ENCODE data around the gene CCR5AS.

Gene CCR5AS

GRCh38 chr3:46353647-46354410 is 53.0 kb downstream of the CCR5AS start, which contains the start of gene CCR2:
Gene CCR2 (plus strand): TSS chr3:46354111. CDS start chr3:46357528, 3,417 bp downstream.
- peaks cover 71 to 99% of the 10 kb centered on the region in 2 donors for H3K4me1 ChIP-seq (ENCODE audit: control insufficient read depth in 1 of 2, insufficient read depth in 2 of 2, low read length in 2 of 2)
- WGBS (ENCODE audit: insufficient coverage) = 0% methylated on average over 2 of the region's 7 CpGs
- H4K20me1 ChIP-seq (ENCODE audit: insufficient read depth, low read length) = peaks cover 9% of the 10 kb centered on the region
- H3K4me3 ChIP-seq (replicated peaks in 1 of 3; ENCODE audit: low read depth in 2 of 3, low read length in 3 of 3) = peak within 1 kb of the TSS; percentile 54 to 92 (median 68)
- H3K27ac ChIP-seq (ENCODE audit: low read depth in 1 of 2, low read length in 2 of 2) = peak within 1 kb of the TSS; percentile 83 to 88
- peaks cover 0 to 5% (median 3%) of the 10 kb centered on the region in 3 donors for H3K27me3 Mint-ChIP-seq (ENCODE audit: low read depth in 3 of 3)
- DNase-seq = peak; percentile 44 to 84 (median 76)
- peaks cover 27 to 28% of the 10 kb centered on the region in 2 donors for H3K36me3 Mint-ChIP-seq
- peaks cover 66% of the 10 kb centered on the region for H3K79me2 ChIP-seq (ENCODE audit: insufficient read depth, low read length)
- peaks cover 96% of the 10 kb centered on the region for H3K4me1 Mint-ChIP-seq
- TF ChIP-seq CTCF (IDR thresholded peaks at IDR 0.05) = no peak
- H3K36me3 ChIP-seq (replicated peaks in 1 of 2; ENCODE audit: control insufficient read depth in 1 of 2, insufficient read depth in 2 of 2, low read length in 2 of 2) = peaks cover 19 to 21% of the 10 kb centered on the region in 2 donors
- H3K4me2 ChIP-seq (replicated peaks; ENCODE audit: extremely low read depth, low read length, poor library complexity, severe bottlenecking) = peak within 1 kb of the TSS; percentile 96
- peak within 1 kb of the TSS; percentile 80 to 96 (median 91) for H3K27ac Mint-ChIP-seq
- H3K9me3 ChIP-seq (replicated peaks in 1 of 2; ENCODE audit: control insufficient read depth in 1 of 2, insufficient read depth in 1 of 2, low read length in 2 of 2) = no peaks in the 10 kb centered on the region
- H3K4me3 Mint-ChIP-seq = peak within 1 kb of the TSS; percentile 85 to 99
- intact Hi-C loops (cut with micrococcal nuclease) = loop anchor here in 1 of 2 donors (5.0 kb wide), 1 partner anchor 52 kb away; no protein-coding TSS in a partner anchor
- no peaks in the 10 kb centered on the region for H3K9me3 Mint-ChIP-seq
- no peaks in the 10 kb centered on the region for H3K27me3 ChIP-seq (ENCODE audit: control insufficient read depth in 2 of 2, insufficient read depth in 2 of 2, low read length in 2 of 2)
- H2AFZ ChIP-seq (ENCODE audit: insufficient read depth, low read depth, low read length, poor library complexity, severe bottlenecking) = peak within 1 kb of the TSS; percentile 35
- H3K9ac ChIP-seq (ENCODE audit: insufficient read depth, low read length, poor library complexity, severe bottlenecking) = peak within 1 kb of the TSS; percentile 73

- Histone ChIP-seq H3K36me3 (replicated peaks in 1 of 2; ENCODE audit: control insufficient read depth in 1 of 2, insufficient read depth in 2 of 2, low read length in 2 of 2) (peaks cover 12 to 13% of the 10 kb centered on the region in 2 donors), H3K79me2 (ENCODE audit: insufficient read depth, low read length) (peaks cover 58% of the 10 kb centered on the region), H3K27me3 (ENCODE audit: control insufficient read depth in 2 of 2, insufficient read depth in 2 of 2, low read length in 2 of 2) (no peaks in the 10 kb centered on the region), H3K9ac (ENCODE audit: insufficient read depth, low read length, poor library complexity, severe bottlenecking) (no peak overlapping the region), H3K27ac (ENCODE audit: low read depth in 1 of 2, low read length in 2 of 2) (no peak overlapping the region), H3K4me1 (ENCODE audit: control insufficient read depth in 1 of 2, insufficient read depth in 2 of 2, low read length in 2 of 2) (peaks cover 67 to 96% of the 10 kb centered on the region in 2 donors), H3K4me3 (replicated peaks in 1 of 3; ENCODE audit: low read depth in 2 of 3, low read length in 3 of 3) (no peak overlapping the region), H4K20me1 (ENCODE audit: insufficient read depth, low read length) (peaks cover 2% of the 10 kb centered on the region), H2AFZ (ENCODE audit: insufficient read depth, low read depth, low read length, poor library complexity, severe bottlenecking) (no peak overlapping the region), H3K9me3 (replicated peaks in 1 of 2; ENCODE audit: control insufficient read depth in 1 of 2, insufficient read depth in 1 of 2, low read length in 2 of 2) (no peaks in the 10 kb centered on the region), H3K4me2 (replicated peaks; ENCODE audit: extremely low read depth, low read length, poor library complexity, severe bottlenecking) (peak overlapping the region; percentile 96)
- peak overlapping the region; percentile 18 to 86 (median 73) for H3K27ac Mint-ChIP-seq
- H3K4me1 Mint-ChIP-seq = peaks cover 92% of the 10 kb centered on the region
- intact Hi-C loops (cut with micrococcal nuclease) = loop anchor here in 1 of 2 donors (5.0 kb wide), 1 partner anchor 51 kb away; no protein-coding TSS in a partner anchor
- peaks cover 19 to 20% of the 10 kb centered on the region in 2 donors for H3K36me3 Mint-ChIP-seq
- peaks cover 0 to 5% (median 3%) of the 10 kb centered on the region in 3 donors for H3K27me3 Mint-ChIP-seq (ENCODE audit: low read depth in 3 of 3)
- TF ChIP-seq CTCF (IDR thresholded peaks at IDR 0.05) = no peak
- 80% methylated on average over 1 of the region's 4 CpGs for WGBS (ENCODE audit: insufficient coverage)
- no peak for DNase-seq
- no peaks in the 10 kb centered on the region for H3K9me3 Mint-ChIP-seq
- H3K4me3 Mint-ChIP-seq = peak overlapping the region in 1 of 2 donors; percentile 31
Measured at GRCh38 chr3:46353090-46353489, 53.8 kb downstream of the CCR5AS start.

Measured in CD14-positive monocyte (primary cell).